OCI-LY3 (cell line): ENCODE data around the gene SDHAF1.

Source experiments
- EZH2phosphoT487 ChIP-seq: fragments of 200-600 bp; shearing (Covaris generic); IDR thresholded peaks from 2 replicates; pipeline ENCODE4 v1.6.1; 2018; ENCODE audit warnings: antibody characterized with exemption, mixed run types, low read depth
- TF ChIP-seq, protein P1 (sequence below): fragments of 200-600, 300-600 bp; sonication (generic); IDR thresholded peaks from 2 replicates; pipeline ENCODE4 v1.5.1; 2014; ENCODE audit warnings: antibody characterized with exemption, low read length, low read depth

DNA sequence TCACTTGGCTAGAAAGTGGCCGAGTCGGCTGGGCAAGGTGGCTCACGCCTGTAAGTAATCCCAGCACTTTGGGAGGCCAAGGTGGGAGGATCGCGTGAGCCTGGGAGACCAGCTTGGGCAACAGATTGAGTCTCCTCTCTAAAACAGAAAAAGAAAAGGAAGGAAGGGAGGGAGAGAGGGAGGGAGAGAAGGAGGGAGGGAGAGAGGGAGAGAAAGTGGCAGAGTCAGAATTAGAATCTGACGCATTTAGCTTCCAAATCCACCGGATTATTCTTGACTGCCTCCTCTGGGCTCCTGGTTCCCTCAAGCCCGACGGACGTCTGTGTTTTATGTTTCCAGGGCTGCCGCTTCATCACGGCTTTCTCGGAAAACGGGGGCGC lies 36.3 kb upstream of the SDHAF1 start:
- no peak for TF ChIP-seq EZH2phosphoT487
- TF ChIP-seq, protein P1, sequence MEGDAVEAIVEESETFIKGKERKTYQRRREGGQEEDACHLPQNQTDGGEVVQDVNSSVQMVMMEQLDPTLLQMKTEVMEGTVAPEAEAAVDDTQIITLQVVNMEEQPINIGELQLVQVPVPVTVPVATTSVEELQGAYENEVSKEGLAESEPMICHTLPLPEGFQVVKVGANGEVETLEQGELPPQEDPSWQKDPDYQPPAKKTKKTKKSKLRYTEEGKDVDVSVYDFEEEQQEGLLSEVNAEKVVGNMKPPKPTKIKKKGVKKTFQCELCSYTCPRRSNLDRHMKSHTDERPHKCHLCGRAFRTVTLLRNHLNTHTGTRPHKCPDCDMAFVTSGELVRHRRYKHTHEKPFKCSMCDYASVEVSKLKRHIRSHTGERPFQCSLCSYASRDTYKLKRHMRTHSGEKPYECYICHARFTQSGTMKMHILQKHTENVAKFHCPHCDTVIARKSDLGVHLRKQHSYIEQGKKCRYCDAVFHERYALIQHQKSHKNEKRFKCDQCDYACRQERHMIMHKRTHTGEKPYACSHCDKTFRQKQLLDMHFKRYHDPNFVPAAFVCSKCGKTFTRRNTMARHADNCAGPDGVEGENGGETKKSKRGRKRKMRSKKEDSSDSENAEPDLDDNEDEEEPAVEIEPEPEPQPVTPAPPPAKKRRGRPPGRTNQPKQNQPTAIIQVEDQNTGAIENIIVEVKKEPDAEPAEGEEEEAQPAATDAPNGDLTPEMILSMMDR, result no peak
